Erythroblast (primary cell): Measurements from ENCODE around the gene RRP1.
"Not testable (repeated sequence)": the region's sequence is repeated elsewhere in the genome, so short reads cannot be mapped to it uniquely, and the experiment has no call there.

ENCODE experiments used
- GATA1 ChIP-seq: IDR thresholded peaks from 2 replicates; pipeline ENCODE4 v1.6.1; 2011; ENCODE audit warnings: low read depth, mild to moderate bottlenecking, control low read depth, low read length, moderate library complexity
- POLR2A ChIP-seq: IDR thresholded peaks from 2 replicates; pipeline ENCODE4 v1.6.1; 2011; ENCODE audit warnings: mild to moderate bottlenecking, low read length

- not testable (repeated sequence) for TF ChIP-seq POLR2A, GATA1
Observed at GRCh38 chr21:43822741-43823140, 33.4 kb downstream of the RRP1 start.
